ENCODE data around the gene IL17RC.

The IL17RC gene

GRCh38 chr3:9930804-9931418, 14.0 kb downstream of the IL17RC start:
- Histone ChIP-seq H2AFZ (ENCODE audit: low read length) (no peak overlapping the region), H2BK5ac (ENCODE audit: low read length) (no peak overlapping the region), H3K14ac (ENCODE audit: low read length) (no peak overlapping the region), H3K4ac (ENCODE audit: low read length) (no peak overlapping the region), H4K91ac (ENCODE audit: low read depth, low read length, poor library complexity) (no peak overlapping the region), H3K79me1 (ENCODE audit: low read depth, low read length) (no peaks in the 10 kb centered on the region), H2BK120ac (ENCODE audit: low read depth, low read length) (no peak overlapping the region), H3K27me3 (ENCODE audit: control insufficient read depth in 3 of 3, insufficient read depth in 3 of 3, low read depth in 1 of 3, low read length in 3 of 3) (no peaks in the 10 kb centered on the region), H3K23ac (ENCODE audit: low read depth, low read length, poor library complexity) (no peak overlapping the region), H3K27ac (replicated peaks; ENCODE audit: low read length) (no peak overlapping the region), H3K9me3 (replicated peaks in 1 of 2; ENCODE audit: control insufficient read depth in 2 of 2, insufficient read depth in 1 of 2, low read depth in 1 of 2, low read length in 2 of 2) (peaks cover 0 to 2% of the 10 kb centered on the region in 2 donors), H3K4me1 (ENCODE audit: control insufficient read depth in 2 of 2, insufficient read depth in 1 of 2, low read depth in 1 of 2, low read length in 2 of 2) (peaks cover 7 to 10% of the 10 kb centered on the region in 2 donors), H2BK12ac (ENCODE audit: low read length) (no peak overlapping the region), H2AK5ac (ENCODE audit: low read depth, low read length) (no peak overlapping the region), H4K8ac (ENCODE audit: low read depth, low read length) (no peak overlapping the region), H2BK15ac (ENCODE audit: low read length) (no peak overlapping the region), H3K18ac (ENCODE audit: low read length) (no peak overlapping the region), H3K4me2 (ENCODE audit: insufficient read depth, low read length, poor library complexity, severe bottlenecking) (no peak overlapping the region), H3K9ac (ENCODE audit: low read depth, low read length, poor library complexity) (no peak overlapping the region), H3K4me3 (ENCODE audit: low read length in 2 of 2) (no peak overlapping the region), H3K36me3 (replicated peaks in 1 of 2; ENCODE audit: control insufficient read depth in 2 of 2, insufficient read depth in 2 of 2, low read length in 2 of 2) (peaks cover 0 to 8% of the 10 kb centered on the region in 2 donors)
- no CpG with 5 or more reads among the region's 4 CpGs for WGBS, 2 donors (ENCODE audit: extremely low coverage in 2 of 2, insufficient read length in 2 of 2, insufficient replicate concordance in 1 of 2)
- DNase-seq (ENCODE audit: low spot score): no peak

GRCh38 chr3:9932535-9932842, 15.6 kb downstream of the IL17RC start:
- no peak overlapping the region for H3K14ac ChIP-seq (ENCODE audit: low read length)
- H3K79me1 ChIP-seq (ENCODE audit: low read depth, low read length): no peaks in the 10 kb centered on the region
- no peak overlapping the region for H2BK5ac ChIP-seq (ENCODE audit: low read length)
- H3K9ac ChIP-seq (ENCODE audit: low read depth, low read length, poor library complexity): no peak overlapping the region
- peak overlapping the region; percentile 99 for H3K23ac ChIP-seq (ENCODE audit: low read depth, low read length, poor library complexity)
- no peak overlapping the region for H2AK5ac ChIP-seq (ENCODE audit: low read depth, low read length)
- no peak overlapping the region for H4K91ac ChIP-seq (ENCODE audit: low read depth, low read length, poor library complexity)
- peaks cover 7 to 10% of the 10 kb centered on the region in 2 donors for H3K4me1 ChIP-seq (ENCODE audit: control insufficient read depth in 2 of 2, insufficient read depth in 1 of 2, low read depth in 1 of 2, low read length in 2 of 2)
- DNase-seq (ENCODE audit: low spot score): no peak
- peaks cover 3 to 24% of the 10 kb centered on the region in 2 donors for H3K36me3 ChIP-seq (replicated peaks in 1 of 2; ENCODE audit: control insufficient read depth in 2 of 2, insufficient read depth in 2 of 2, low read length in 2 of 2)
- no peak overlapping the region for H3K27ac ChIP-seq (replicated peaks; ENCODE audit: low read length)
- no peak overlapping the region for H2BK12ac ChIP-seq (ENCODE audit: low read length)
- no peaks in the 10 kb centered on the region for H3K27me3 ChIP-seq (ENCODE audit: control insufficient read depth in 3 of 3, insufficient read depth in 3 of 3, low read depth in 1 of 3, low read length in 3 of 3)
- H3K18ac ChIP-seq (ENCODE audit: low read length): peak overlapping the region; percentile 84
- no peak overlapping the region for H2BK15ac ChIP-seq (ENCODE audit: low read length)
- no peak overlapping the region for H2BK120ac ChIP-seq (ENCODE audit: low read depth, low read length)
- peaks cover 0 to 2% of the 10 kb centered on the region in 2 donors for H3K9me3 ChIP-seq (replicated peaks in 1 of 2; ENCODE audit: control insufficient read depth in 2 of 2, insufficient read depth in 1 of 2, low read depth in 1 of 2, low read length in 2 of 2)
- H3K4me2 ChIP-seq (ENCODE audit: insufficient read depth, low read length, poor library complexity, severe bottlenecking): peak overlapping the region; percentile 99
- peak overlapping the region; percentile 96 for H2AFZ ChIP-seq (ENCODE audit: low read length)
- H3K4me3 ChIP-seq (ENCODE audit: low read length in 2 of 2): peak overlapping the region in 1 of 2 donors; percentile 74
- no peak overlapping the region for H3K4ac ChIP-seq (ENCODE audit: low read length)
- no CpG with 5 or more reads among the region's 13 CpGs for WGBS, 2 donors (ENCODE audit: extremely low coverage in 2 of 2, insufficient read length in 2 of 2, insufficient replicate concordance in 1 of 2)
- no peak overlapping the region for H4K8ac ChIP-seq (ENCODE audit: low read depth, low read length)

- Histone ChIP-seq H2AK5ac (ENCODE audit: low read depth, low read length) (no peak overlapping the region), H2BK15ac (ENCODE audit: low read length) (no peak overlapping the region), H3K23ac (ENCODE audit: low read depth, low read length, poor library complexity) (peak overlapping the region; percentile 99), H2BK12ac (ENCODE audit: low read length) (peak overlapping the region; percentile 87), H4K91ac (ENCODE audit: low read depth, low read length, poor library complexity) (peak overlapping the region; percentile 81), H3K9ac (ENCODE audit: low read depth, low read length, poor library complexity) (peak overlapping the region; percentile 91), H3K4me3 (ENCODE audit: low read length in 2 of 2) (peak overlapping the region; percentile 74 to 88), H3K4me2 (ENCODE audit: insufficient read depth, low read length, poor library complexity, severe bottlenecking) (peak overlapping the region; percentile 99), H4K8ac (ENCODE audit: low read depth, low read length) (peak overlapping the region; percentile 9), H3K14ac (ENCODE audit: low read length) (peak overlapping the region; percentile 94), H3K9me3 (replicated peaks in 1 of 2; ENCODE audit: control insufficient read depth in 2 of 2, insufficient read depth in 1 of 2, low read depth in 1 of 2, low read length in 2 of 2) (peaks cover 0 to 2% of the 10 kb centered on the region in 2 donors), H3K4ac (ENCODE audit: low read length) (peak overlapping the region; percentile 55), H3K36me3 (replicated peaks in 1 of 2; ENCODE audit: control insufficient read depth in 2 of 2, insufficient read depth in 2 of 2, low read length in 2 of 2) (peaks cover 3 to 29% of the 10 kb centered on the region in 2 donors), H3K79me1 (ENCODE audit: low read depth, low read length) (no peaks in the 10 kb centered on the region), H2AFZ (ENCODE audit: low read length) (peak overlapping the region; percentile 96), H3K27ac (replicated peaks; ENCODE audit: low read length) (no peak overlapping the region), H2BK5ac (ENCODE audit: low read length) (no peak overlapping the region), H3K18ac (ENCODE audit: low read length) (peak overlapping the region; percentile 97), H3K27me3 (ENCODE audit: control insufficient read depth in 3 of 3, insufficient read depth in 3 of 3, low read depth in 1 of 3, low read length in 3 of 3) (no peaks in the 10 kb centered on the region), H2BK120ac (ENCODE audit: low read depth, low read length) (no peak overlapping the region), H3K4me1 (ENCODE audit: control insufficient read depth in 2 of 2, insufficient read depth in 1 of 2, low read depth in 1 of 2, low read length in 2 of 2) (peaks cover 7 to 10% of the 10 kb centered on the region in 2 donors)
- DNase-seq (ENCODE audit: low spot score): peak; percentile 67
- no CpG with 5 or more reads among the region's 77 CpGs for WGBS, 2 donors (ENCODE audit: extremely low coverage in 2 of 2, insufficient read length in 2 of 2, insufficient replicate concordance in 1 of 2)
Measured at GRCh38 chr3:9932843-9933560, 16.1 kb downstream of the IL17RC start.

- peak within 1 kb of the TSS; percentile 94 for H3K14ac ChIP-seq (ENCODE audit: low read length)
- H3K4me3 ChIP-seq (ENCODE audit: low read length in 2 of 2): peak within 1 kb of the TSS; percentile 74 to 88
- no CpG with 5 or more reads among the region's 50 CpGs for WGBS, 2 donors (ENCODE audit: extremely low coverage in 2 of 2, insufficient read length in 2 of 2, insufficient replicate concordance in 1 of 2)
- H2AK5ac ChIP-seq (ENCODE audit: low read depth, low read length): peak within 1 kb of the TSS; percentile 71
- DNase-seq (ENCODE audit: low spot score): peak; percentile 87
- H3K79me1 ChIP-seq (ENCODE audit: low read depth, low read length): no peaks in the 10 kb centered on the region
- peak within 1 kb of the TSS; percentile 9 for H4K8ac ChIP-seq (ENCODE audit: low read depth, low read length)
- peaks cover 0 to 2% of the 10 kb centered on the region in 2 donors for H3K9me3 ChIP-seq (replicated peaks in 1 of 2; ENCODE audit: control insufficient read depth in 2 of 2, insufficient read depth in 1 of 2, low read depth in 1 of 2, low read length in 2 of 2)
- peak within 1 kb of the TSS; percentile 97 for H3K18ac ChIP-seq (ENCODE audit: low read length)
- H4K91ac ChIP-seq (ENCODE audit: low read depth, low read length, poor library complexity): peak within 1 kb of the TSS; percentile 81
- H2BK15ac ChIP-seq (ENCODE audit: low read length): peak within 1 kb of the TSS; percentile 24
- peak within 1 kb of the TSS; percentile 99 for H3K23ac ChIP-seq (ENCODE audit: low read depth, low read length, poor library complexity)
- no peaks in the 10 kb centered on the region for H3K27me3 ChIP-seq (ENCODE audit: control insufficient read depth in 3 of 3, insufficient read depth in 3 of 3, low read depth in 1 of 3, low read length in 3 of 3)
- peak within 1 kb of the TSS; percentile 96 for H2AFZ ChIP-seq (ENCODE audit: low read length)
- peak within 1 kb of the TSS; percentile 3 for H2BK120ac ChIP-seq (ENCODE audit: low read depth, low read length)
- no peak within 1 kb of the TSS for H3K27ac ChIP-seq (replicated peaks; ENCODE audit: low read length)
- H3K36me3 ChIP-seq (replicated peaks in 1 of 2; ENCODE audit: control insufficient read depth in 2 of 2, insufficient read depth in 2 of 2, low read length in 2 of 2): peaks cover 3 to 30% of the 10 kb centered on the region in 2 donors
- H2BK12ac ChIP-seq (ENCODE audit: low read length): peak within 1 kb of the TSS; percentile 87
- H3K4me2 ChIP-seq (ENCODE audit: insufficient read depth, low read length, poor library complexity, severe bottlenecking): peak within 1 kb of the TSS; percentile 99
- no peak within 1 kb of the TSS for H2BK5ac ChIP-seq (ENCODE audit: low read length)
- H3K9ac ChIP-seq (ENCODE audit: low read depth, low read length, poor library complexity): peak within 1 kb of the TSS; percentile 91
- H3K4ac ChIP-seq (ENCODE audit: low read length): peak within 1 kb of the TSS; percentile 55
- peaks cover 7 to 10% of the 10 kb centered on the region in 2 donors for H3K4me1 ChIP-seq (ENCODE audit: control insufficient read depth in 2 of 2, insufficient read depth in 1 of 2, low read depth in 1 of 2, low read length in 2 of 2)
Measured at GRCh38 chr3:9933561-9934234, 16.8 kb downstream of the IL17RC start, which contains the start of gene CRELD1. Gene CRELD1 (plus strand): TSS chr3:9933834. CDS start chr3:9934439, 605 bp downstream.
